ENCODE measurements around the gene IL21.
A peak's percentile ranks its signal among the peaks of the same experiment; 100 is the strongest.

IL21 gene

DNA sequence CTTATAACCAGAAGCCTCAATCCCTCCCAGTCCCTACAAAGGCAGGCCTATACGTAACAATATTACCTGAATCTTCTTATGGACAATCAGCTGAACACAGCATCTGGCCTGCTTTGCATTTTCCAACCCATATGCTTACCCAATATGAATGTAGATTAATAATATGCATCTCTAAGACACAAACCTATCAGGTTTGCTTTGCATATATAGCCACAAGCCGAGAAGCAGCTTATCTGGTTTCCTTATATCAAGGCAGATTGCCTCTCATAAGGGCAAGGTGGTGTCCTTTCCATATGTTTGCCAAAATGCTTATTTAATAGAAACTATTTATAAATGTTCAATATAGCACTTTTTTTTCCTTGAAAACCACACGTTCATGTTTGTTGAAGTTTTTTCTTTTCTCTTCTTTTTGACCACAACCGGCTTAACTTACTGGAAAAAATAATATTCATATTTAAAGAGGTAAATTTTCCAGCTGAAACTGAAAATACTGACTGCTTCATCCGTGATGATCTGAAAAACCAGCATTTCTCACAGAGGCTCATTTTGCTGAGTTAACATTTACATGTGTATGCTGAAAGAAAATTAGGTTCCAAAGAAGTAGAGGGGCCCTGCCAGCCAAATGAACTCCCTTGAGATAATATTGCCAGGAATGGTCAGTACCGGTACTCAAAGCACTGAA is 3.8 kb downstream of the IL21 start:
- Mint-ChIP-seq H3K9me3 (no peaks in the 10 kb centered on the region), H3K4me3 (peak overlapping the region; percentile 17), H3K27ac (no peak overlapping the region), H3K36me3 (ENCODE audit: low read depth) (no peaks in the 10 kb centered on the region), H3K4me1 (ENCODE audit: low read depth) (peaks cover 21% of the 10 kb centered on the region), H3K27me3 (peaks cover 11% of the 10 kb centered on the region)

DNA sequence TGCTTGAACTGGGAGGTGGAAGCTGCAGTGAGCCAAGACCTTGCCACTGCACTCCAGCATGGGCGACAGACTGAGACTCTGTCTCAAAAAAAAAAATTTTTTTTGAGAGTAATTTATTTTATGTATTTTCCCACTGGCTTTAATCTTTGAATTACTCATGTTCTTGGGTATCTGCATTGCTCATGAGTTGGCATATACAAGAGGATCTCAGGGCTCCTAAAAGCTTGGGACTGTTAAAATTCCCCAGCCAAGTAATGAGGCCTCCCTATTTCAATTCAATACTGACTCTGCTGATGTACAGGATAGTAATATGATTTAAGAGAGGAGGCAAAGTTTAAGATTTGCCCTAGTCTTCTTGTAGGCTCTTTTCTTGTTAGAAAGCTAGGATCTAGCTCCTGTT is 6.2 kb downstream of the IL21 start:
- Mint-ChIP-seq H3K36me3 (ENCODE audit: low read depth) (no peaks in the 10 kb centered on the region), H3K27me3 (peaks cover 4% of the 10 kb centered on the region), H3K9me3 (no peaks in the 10 kb centered on the region), H3K4me3 (no peak overlapping the region), H3K27ac (no peak overlapping the region), H3K4me1 (ENCODE audit: low read depth) (peaks cover 18% of the 10 kb centered on the region)

DNA sequence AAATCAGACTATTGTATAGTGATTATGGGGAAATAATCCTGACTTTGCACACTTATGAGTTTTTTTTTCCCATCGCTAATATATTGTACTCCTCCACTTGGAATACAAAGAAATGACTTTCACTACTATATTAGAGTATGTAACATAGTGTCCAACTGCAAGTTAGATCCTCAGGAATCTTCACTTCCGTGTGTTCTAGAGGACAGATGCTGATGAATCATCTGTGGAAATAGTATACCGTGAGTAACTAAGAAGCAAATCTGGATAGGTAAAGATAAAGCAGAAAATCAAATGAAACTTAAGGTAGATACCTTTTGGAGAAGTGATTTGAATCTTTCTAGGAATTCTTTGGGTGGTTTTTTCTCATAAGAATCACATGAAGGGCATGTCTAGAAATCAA is 8.3 kb downstream of the IL21 start:
- H3K36me3 Mint-ChIP-seq (ENCODE audit: low read depth), result no peaks in the 10 kb centered on the region
- no peaks in the 10 kb centered on the region for H3K9me3 Mint-ChIP-seq
- H3K4me3 Mint-ChIP-seq, result no peak overlapping the region
- H3K27me3 Mint-ChIP-seq, result peaks cover 4% of the 10 kb centered on the region
- no peak overlapping the region for H3K27ac Mint-ChIP-seq
- peaks cover 14% of the 10 kb centered on the region for H3K4me1 Mint-ChIP-seq (ENCODE audit: low read depth)

DNA sequence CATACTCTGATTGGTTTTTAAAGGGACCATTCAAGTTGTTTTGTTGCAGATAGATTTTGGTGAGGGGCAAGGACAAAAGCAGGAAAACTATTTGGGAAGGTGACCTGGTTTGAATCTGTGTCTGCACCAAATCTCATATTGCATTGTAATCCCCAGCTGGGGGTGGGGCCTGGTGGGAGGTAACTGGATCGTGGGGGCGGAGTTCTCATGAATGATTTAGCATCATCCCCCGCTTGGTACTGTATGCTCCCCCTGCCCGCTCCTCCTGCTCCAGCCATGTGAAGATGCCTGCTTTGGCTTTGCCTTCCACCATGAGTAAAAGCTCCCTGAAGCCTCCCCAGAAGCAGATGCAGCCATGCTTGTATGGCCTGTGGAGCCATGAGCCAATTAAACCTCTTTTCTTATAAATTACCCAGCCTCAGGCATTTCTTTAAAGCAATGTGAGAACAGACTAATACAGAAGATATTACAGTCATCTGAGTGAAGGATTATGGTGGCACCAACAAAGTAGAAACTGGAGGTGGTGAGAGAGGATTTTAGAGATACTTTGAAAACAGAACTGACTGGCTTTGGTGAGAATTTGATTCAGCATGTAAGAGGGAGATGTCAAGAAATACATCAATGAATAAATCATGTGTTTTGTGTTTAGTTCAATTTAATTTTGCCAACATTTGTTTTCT is 14.4 kb downstream of the IL21 start:
- H3K27me3 Mint-ChIP-seq, result peaks cover 18% of the 10 kb centered on the region
- H3K36me3 Mint-ChIP-seq (ENCODE audit: low read depth), result no peaks in the 10 kb centered on the region
- H3K9me3 Mint-ChIP-seq, result no peaks in the 10 kb centered on the region
- H3K4me3 Mint-ChIP-seq, result no peak overlapping the region
- H3K27ac Mint-ChIP-seq, result no peak overlapping the region
- peaks cover 3% of the 10 kb centered on the region for H3K4me1 Mint-ChIP-seq (ENCODE audit: low read depth)

DNA sequence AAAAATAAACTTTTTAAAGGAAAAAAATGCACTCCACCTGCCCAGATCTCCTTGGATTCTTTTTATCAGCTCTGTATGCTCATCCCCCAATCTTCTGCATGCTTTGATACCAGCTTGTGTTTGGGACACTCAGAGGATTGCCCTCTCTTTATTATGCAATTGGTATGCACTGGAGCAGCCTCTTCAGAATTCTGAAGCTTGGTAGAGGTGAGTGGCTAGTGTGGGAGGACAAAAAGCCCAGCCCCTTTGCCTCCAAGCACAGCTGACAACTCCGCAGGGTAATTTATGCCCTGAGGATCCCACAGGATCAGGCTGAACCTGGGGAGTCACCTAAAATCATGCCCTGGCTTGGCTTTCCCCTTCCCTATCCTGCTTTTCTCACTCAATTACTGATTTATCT is 16.7 kb downstream of the IL21 start:
- no peak overlapping the region for H3K27ac Mint-ChIP-seq
- H3K9me3 Mint-ChIP-seq, result no peaks in the 10 kb centered on the region
- H3K4me1 Mint-ChIP-seq (ENCODE audit: low read depth), result peaks cover 3% of the 10 kb centered on the region
- no peak overlapping the region for H3K4me3 Mint-ChIP-seq
- H3K36me3 Mint-ChIP-seq (ENCODE audit: low read depth), result no peaks in the 10 kb centered on the region
- peaks cover 33% of the 10 kb centered on the region for H3K27me3 Mint-ChIP-seq

DNA sequence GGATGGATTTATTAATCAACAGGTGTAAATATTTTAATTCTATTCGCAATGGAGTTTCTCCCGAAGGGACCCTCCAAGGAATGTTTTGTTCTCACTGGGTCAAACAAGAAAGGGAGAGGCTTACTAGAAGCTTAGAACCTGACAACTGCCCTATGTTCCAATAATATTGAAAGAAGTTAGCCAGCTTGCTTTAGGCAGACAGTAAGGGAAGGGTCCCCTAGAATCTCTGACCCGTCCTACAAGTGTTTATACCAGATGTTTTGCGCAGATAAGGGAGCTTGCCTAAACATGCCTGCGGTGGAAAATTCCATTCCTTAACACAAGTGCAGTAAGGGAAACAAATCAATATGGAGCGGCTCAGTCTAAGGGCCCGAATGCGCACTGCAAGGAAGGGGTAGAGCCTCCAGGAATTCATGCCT is 17.7 kb downstream of the IL21 start:
- peaks cover 38% of the 10 kb centered on the region for H3K27me3 Mint-ChIP-seq
- H3K27ac Mint-ChIP-seq, result no peak overlapping the region
- peaks cover 3% of the 10 kb centered on the region for H3K4me1 Mint-ChIP-seq (ENCODE audit: low read depth)
- no peaks in the 10 kb centered on the region for H3K36me3 Mint-ChIP-seq (ENCODE audit: low read depth)
- no peak overlapping the region for H3K4me3 Mint-ChIP-seq
- H3K9me3 Mint-ChIP-seq, result no peaks in the 10 kb centered on the region

DNA sequence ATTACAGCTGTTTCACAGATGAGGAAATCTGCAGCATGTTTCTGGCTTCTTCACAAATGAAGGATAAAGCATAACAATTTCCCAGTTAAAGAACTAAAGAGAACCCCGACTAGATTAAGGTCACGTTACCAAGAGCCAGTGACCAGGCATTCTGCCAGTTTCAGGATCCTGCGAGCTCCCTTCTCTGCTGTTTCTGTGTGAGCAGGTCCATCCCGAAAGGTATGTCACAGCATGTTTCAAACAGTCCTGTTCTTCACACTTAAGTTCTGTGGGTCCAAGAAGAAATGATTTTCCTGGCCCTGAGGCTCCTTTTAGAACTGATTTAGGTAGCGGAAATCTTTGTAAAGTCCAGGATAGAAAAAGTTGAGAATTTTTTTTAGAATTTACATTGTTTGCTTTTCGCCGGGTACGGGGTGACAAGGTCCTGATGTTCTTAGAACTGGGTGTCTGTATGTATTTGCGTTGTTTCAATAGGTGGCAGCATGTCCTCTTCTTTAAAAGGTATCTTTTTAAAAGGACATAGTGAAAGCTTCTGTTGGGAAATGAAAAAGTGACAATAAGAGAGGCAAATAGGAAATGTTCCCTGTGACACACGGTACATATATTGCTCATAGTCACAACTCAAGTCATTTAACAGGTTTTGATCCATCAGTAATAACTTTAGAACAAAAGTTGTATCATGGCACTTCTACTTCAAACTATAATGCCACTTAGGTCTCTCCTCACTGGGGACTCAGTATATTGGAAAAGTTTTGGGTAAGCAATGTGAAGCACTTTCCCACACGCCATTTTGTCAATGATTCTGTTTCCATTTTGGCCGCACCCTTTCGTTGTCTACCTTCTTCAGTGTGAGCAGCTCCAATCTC is 18.4 kb downstream of the IL21 start:
- Mint-ChIP-seq H3K27ac (no peak overlapping the region), H3K9me3 (no peaks in the 10 kb centered on the region), H3K4me1 (ENCODE audit: low read depth) (peaks cover 3% of the 10 kb centered on the region), H3K4me3 (no peak overlapping the region), H3K36me3 (ENCODE audit: low read depth) (no peaks in the 10 kb centered on the region), H3K27me3 (peaks cover 38% of the 10 kb centered on the region)

DNA sequence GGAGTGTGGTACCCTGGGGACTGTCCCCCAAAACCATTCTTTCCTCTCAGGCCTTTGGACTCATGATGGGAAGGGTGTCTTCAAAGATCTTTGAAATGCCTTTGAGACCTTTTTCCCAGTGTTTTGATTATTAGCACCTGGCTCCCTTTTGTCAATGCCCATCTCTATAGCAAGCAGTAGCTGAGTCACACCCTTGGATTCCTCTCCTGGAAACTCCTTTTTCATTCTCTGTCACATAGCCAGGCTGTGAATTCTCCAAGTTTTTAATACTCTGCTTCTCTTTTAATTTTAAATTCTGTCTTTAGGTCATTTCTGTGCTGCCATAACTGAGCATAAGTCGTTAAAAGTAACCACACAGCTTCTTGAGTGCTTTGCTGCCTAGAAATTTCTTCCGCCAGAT is 29.7 kb downstream of the IL21 start:
- Mint-ChIP-seq H3K9me3 (no peaks in the 10 kb centered on the region), H3K36me3 (ENCODE audit: low read depth) (no peaks in the 10 kb centered on the region), H3K27ac (no peak overlapping the region), H3K27me3 (no peaks in the 10 kb centered on the region), H3K4me1 (ENCODE audit: low read depth) (no peaks in the 10 kb centered on the region), H3K4me3 (no peak overlapping the region)

DNA sequence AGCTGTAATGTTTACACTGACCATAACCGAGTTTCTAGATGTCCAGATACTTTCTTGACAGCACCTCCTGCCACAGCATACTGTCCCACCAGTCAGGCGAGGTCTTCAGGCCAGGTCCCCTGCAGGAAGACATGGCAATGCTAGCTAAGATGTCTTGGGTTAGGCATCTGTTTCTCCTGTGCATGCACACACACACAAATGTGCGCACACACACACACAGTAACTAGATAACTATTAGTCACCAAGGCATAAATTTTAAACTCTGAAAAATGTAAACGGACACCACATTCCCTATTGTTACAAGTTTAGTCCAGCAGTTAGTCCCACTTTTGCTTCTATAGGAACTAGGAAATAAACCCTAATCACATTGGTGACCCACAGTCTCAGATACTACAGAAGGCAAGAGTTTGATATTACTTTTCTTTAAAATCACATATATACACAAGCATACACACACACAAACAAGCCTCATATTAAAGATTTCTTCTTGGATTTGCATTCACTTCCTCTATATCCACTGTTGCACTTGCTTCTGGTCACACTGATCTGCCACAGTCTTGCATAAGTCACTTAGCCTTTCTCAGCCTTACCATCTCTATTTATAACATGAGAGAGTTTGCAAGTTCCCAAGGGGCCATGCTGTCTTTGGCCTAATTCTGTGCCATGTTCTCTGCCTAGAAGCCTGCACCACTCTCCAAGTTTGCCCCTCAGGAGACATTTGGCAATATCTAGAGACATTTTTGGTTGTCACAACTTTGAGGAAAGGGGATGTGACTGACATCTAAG is 32.2 kb downstream of the IL21 start:
- H3K4me3 Mint-ChIP-seq, result no peak overlapping the region
- H3K27ac Mint-ChIP-seq, result no peak overlapping the region
- H3K27me3 Mint-ChIP-seq, result no peaks in the 10 kb centered on the region
- H3K4me1 Mint-ChIP-seq (ENCODE audit: low read depth), result peaks cover 22% of the 10 kb centered on the region
- no peaks in the 10 kb centered on the region for H3K36me3 Mint-ChIP-seq (ENCODE audit: low read depth)
- H3K9me3 Mint-ChIP-seq, result no peaks in the 10 kb centered on the region

DNA sequence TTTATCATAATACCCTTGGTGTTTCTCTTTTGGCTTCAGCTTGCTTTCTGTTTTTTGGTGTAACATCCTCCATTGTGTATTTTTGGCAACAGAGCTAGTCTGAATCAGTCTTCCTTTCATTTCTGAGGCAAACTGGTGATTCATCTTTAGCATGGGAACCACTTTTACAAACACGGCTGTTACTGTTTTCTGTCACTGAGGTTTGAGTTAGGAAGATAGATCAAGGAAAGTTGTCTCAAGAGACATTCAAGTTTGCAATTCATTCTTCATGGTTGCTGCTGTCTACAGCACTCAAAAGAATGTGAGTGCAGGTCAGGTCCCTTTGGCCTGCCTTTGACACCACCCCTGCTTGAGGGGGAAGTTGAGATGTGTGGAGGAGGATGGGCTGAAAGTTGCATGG is 36.3 kb downstream of the IL21 start:
- H3K27me3 Mint-ChIP-seq, result no peaks in the 10 kb centered on the region
- peak overlapping the region; percentile 56 for H3K4me3 Mint-ChIP-seq
- H3K36me3 Mint-ChIP-seq (ENCODE audit: low read depth), result no peaks in the 10 kb centered on the region
- peak overlapping the region; percentile 90 for H3K27ac Mint-ChIP-seq
- H3K9me3 Mint-ChIP-seq, result no peaks in the 10 kb centered on the region
- peaks cover 31% of the 10 kb centered on the region for H3K4me1 Mint-ChIP-seq (ENCODE audit: low read depth)

DNA sequence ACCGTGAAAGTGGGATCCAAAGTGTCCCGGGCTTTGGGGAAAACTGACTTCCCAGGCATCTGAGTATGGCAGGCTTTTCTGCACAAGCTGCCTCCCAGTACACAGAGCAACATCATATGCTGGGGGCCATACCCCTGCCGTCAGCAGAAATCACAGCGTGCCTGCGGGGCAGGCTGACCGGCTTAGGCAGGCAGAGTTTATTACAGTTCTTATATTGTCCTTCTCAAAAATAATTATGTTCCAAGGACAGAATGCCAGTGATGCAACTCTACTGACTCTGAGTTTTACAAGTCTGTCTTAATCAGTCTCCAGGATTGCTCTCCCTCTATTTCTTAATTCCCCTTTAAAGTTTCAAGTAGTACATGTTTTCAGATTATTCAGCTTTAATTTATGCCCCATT is 37.0 kb downstream of the IL21 start:
- Mint-ChIP-seq H3K4me1 (ENCODE audit: low read depth) (peaks cover 37% of the 10 kb centered on the region), H3K27ac (peak overlapping the region; percentile 90), H3K4me3 (peak overlapping the region; percentile 56), H3K36me3 (ENCODE audit: low read depth) (no peaks in the 10 kb centered on the region), H3K27me3 (no peaks in the 10 kb centered on the region), H3K9me3 (no peaks in the 10 kb centered on the region)

DNA sequence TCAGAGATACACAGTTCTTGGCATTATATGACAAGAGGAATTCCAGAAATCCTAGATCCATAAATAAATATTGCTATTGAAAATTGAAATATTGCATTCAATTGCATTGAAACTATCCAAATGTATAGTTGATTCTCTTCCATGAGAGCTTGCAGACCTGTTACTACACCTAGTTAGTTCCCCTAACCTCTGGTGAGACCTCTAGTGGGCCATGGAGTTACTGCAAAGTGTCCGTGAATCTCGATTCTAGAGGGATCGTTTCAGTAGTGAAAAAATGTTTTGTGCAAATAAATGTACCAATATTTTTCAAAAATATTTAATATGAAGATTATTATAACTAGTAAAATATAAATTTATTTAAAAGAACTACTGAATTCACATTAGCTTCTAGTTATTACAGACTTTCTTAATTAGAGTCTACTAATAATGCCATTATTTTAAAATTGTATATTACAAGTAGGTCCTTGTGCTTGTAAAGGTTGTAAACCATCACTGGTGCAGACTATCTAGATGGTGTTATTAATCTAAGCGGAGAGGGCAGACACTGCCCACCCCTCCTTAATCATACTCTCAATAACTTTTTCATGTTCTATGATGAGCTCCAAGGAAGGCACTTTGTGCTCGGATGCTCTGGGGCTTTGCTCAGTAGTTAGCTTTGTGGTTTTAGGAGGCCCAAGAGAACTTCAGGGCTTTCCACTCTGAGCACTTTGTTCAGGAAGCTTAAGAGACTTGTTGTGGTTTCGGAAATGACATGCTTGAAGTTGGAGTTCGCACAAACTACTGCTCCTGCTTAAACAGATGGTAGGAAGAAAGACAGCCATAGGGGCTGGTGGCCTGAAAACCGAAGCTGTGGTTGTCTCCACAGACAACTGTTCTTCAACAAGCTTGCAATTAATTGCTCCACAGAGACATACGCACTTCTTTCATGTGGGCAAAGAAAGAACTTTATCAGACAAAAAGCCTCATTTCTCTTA is 42.8 kb downstream of the IL21 start:
- peaks cover 43% of the 10 kb centered on the region for H3K4me1 Mint-ChIP-seq (ENCODE audit: low read depth)
- H3K27me3 Mint-ChIP-seq, result peaks cover 6% of the 10 kb centered on the region
- H3K27ac Mint-ChIP-seq, result peak overlapping the region; percentile 91
- H3K36me3 Mint-ChIP-seq (ENCODE audit: low read depth), result peaks cover 7% of the 10 kb centered on the region
- peak overlapping the region; percentile 77 for H3K4me3 Mint-ChIP-seq
- no peaks in the 10 kb centered on the region for H3K9me3 Mint-ChIP-seq

DNA sequence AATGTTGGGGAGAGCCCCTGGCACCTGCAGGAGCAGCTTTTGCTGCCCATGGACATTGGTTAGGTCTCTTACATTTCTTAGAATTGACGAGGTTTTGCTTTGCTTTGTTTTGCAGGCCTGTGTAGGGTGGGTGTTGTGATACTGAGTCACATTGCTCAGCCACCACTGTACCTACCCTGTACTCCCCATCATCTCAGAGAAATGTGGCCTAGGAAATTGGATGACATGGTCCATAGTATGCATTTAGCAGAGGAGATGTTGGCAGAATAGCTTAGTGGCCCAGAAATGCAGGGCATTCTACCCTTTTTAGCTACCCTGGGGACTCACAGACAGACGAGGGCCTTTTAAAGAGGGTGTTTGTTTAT is 43.7 kb downstream of the IL21 start:
- peaks cover 6% of the 10 kb centered on the region for H3K27me3 Mint-ChIP-seq
- peak overlapping the region; percentile 73 for H3K27ac Mint-ChIP-seq
- peaks cover 7% of the 10 kb centered on the region for H3K36me3 Mint-ChIP-seq (ENCODE audit: low read depth)
- H3K9me3 Mint-ChIP-seq, result no peaks in the 10 kb centered on the region
- H3K4me1 Mint-ChIP-seq (ENCODE audit: low read depth), result peaks cover 39% of the 10 kb centered on the region
- peak overlapping the region; percentile 58 for H3K4me3 Mint-ChIP-seq
